SK-N-SH (cell line): ENCODE data around the gene CENPX. TPM values are rescaled to one million over a fixed set of nuclear protein-coding genes. Genes with fewer than 3 reads are reported as not detected.

Source experiments
- CTCF ChIA-PET: fragments of 300-600, 350-600 bp; formaldehyde crosslinking; extraction: SDS; loops from one replicate; lab custom pipeline; 2021; lab: Yijun Ruan, JAX
- POLR2A ChIA-PET: fragments of 350-600 bp; sonication (Branson Sonifier 250); formaldehyde crosslinking; extraction: SDS; loops from one replicate; lab custom pipeline; 2020; ENCODE audit warnings: antibody characterized with exemption, inconsistent platforms; lab: Yijun Ruan, JAX
- DNase-seq: peaks from one replicate; pipeline ENCODE4 v3.0.0; 2012
- H2AFZ ChIP-seq: fragments of 200-600 bp; sonication (generic); 2 replicates; pipeline ENCODE4 v1.8.1; 2016; ENCODE audit warnings: antibody characterized with exemption, mild to moderate bottlenecking, low read depth
- H3F3A ChIP-seq: fragments of 200-600 bp; sonication (generic); replicated peaks from 2 replicates; pipeline ENCODE3; 2016; ENCODE audit warnings: antibody characterized with exemption, mild to moderate bottlenecking; ENCODE audit not compliant: insufficient read depth
- H3K27ac ChIP-seq, 2 experiments: fragments of 200-500 bp in 1 of 2; fragments of 200-600 bp in 1 of 2; sonication (Bioruptor generic) in 1 of 2; sonication (generic), shearing (Covaris generic) in 1 of 2; 2 replicates each; pipeline versions ENCODE4 v1.5.1 to v1.6.1; 2014 to 2016; ENCODE audit warnings: low read depth in 2 of 2, inconsistent platforms in 1 of 2, low read length in 1 of 2, mild to moderate bottlenecking in 1 of 2, mixed read lengths in 1 of 2
- H3K27me3 ChIP-seq: fragments of 200-600 bp; sonication (generic), shearing (Covaris generic); 2 replicates; pipeline ENCODE4 v1.6.1; 2016; ENCODE audit warnings: mixed run types; ENCODE audit not compliant: insufficient read depth
- H3K36me3 ChIP-seq, 2 experiments: fragments of 200-500 bp in 1 of 2; fragments of 200-600 bp in 1 of 2; sonication (Bioruptor generic) in 1 of 2; sonication (generic) in 1 of 2; replicated peaks in 1 of 2; 2 replicates each; pipeline versions ENCODE3 to v1.5.1; 2014 to 2016; ENCODE audit warnings: low read length in 1 of 2, mild to moderate bottlenecking in 1 of 2; ENCODE audit not compliant: insufficient read depth in 2 of 2, control insufficient read depth in 1 of 2
- H3K4me1 ChIP-seq, 2 experiments: fragments of 200-500 bp in 1 of 2; fragments of 200-600 bp in 1 of 2; sonication (Bioruptor generic) in 1 of 2; sonication (generic), shearing (Covaris generic) in 1 of 2; 2 replicates each; pipeline versions ENCODE4 v1.5.1 to v1.6.1; 2014 to 2016; ENCODE audit warnings: low read depth in 1 of 2, low read length in 1 of 2, mixed run types in 1 of 2; ENCODE audit not compliant: insufficient read depth in 2 of 2, control insufficient read depth in 1 of 2
- H3K4me2 ChIP-seq: fragments of 200-600 bp; sonication (generic), shearing (Covaris generic); 2 replicates; pipeline ENCODE4 v1.6.1; 2017; ENCODE audit warnings: mixed run types
- H3K4me3 ChIP-seq, 2 experiments: fragments of 200-500 bp in 1 of 2; fragments of 200-600 bp in 1 of 2; sonication (Bioruptor generic) in 1 of 2; sonication (generic), shearing (Covaris generic) in 1 of 2; 2 replicates each; pipeline versions ENCODE4 v1.5.1 to v1.8.1; 2014 to 2016; ENCODE audit warnings: low read depth in 2 of 2, inconsistent platforms in 1 of 2, low read length in 1 of 2, mild to moderate bottlenecking in 1 of 2, mixed read lengths in 1 of 2, moderate library complexity in 1 of 2
- H3K79me2 ChIP-seq: fragments of 200-600 bp; sonication (generic); 2 replicates; pipeline ENCODE4 v1.8.1; 2017; ENCODE audit warnings: mild to moderate bottlenecking; ENCODE audit not compliant: insufficient read depth
- H3K9ac ChIP-seq: fragments of 200-600 bp; sonication (generic); 2 replicates; pipeline ENCODE4 v1.6.1; 2017; ENCODE audit warnings: mixed run types
- H3K9me2 ChIP-seq: fragments of 200-600 bp; sonication (generic); 2 replicates; pipeline ENCODE4 v1.6.1; 2017; ENCODE audit warnings: mixed run types
- H3K9me3 ChIP-seq: fragments of 200-600 bp; sonication (generic); 2 replicates; pipeline ENCODE4 v1.6.1; 2017; ENCODE audit warnings: mixed run types, mild to moderate bottlenecking, moderate library complexity
- H4K20me1 ChIP-seq: fragments of 200-600 bp; sonication (generic); 2 replicates; pipeline ENCODE4 v1.6.1; 2017; ENCODE audit warnings: mild to moderate bottlenecking, mixed run types; ENCODE audit not compliant: insufficient read depth
- EP300 ChIP-seq, 2 experiments: IDR thresholded peaks; 2 replicates each; pipeline versions ENCODE4 v1.4.0 to v1.6.1; 2012; ENCODE audit warnings: borderline replicate concordance in 1 of 2, low read depth in 1 of 2, low read length in 1 of 2
- FOXM1 ChIP-seq: IDR thresholded peaks from 2 replicates; pipeline ENCODE4 v1.4.0; 2012; ENCODE audit warnings: low read depth, mild to moderate bottlenecking
- JUND ChIP-seq: IDR thresholded peaks from 2 replicates; pipeline ENCODE4 v1.4.0; 2012
- NRF1 ChIP-seq: IDR thresholded peaks from 2 replicates; pipeline ENCODE4 v1.6.1; 2012; ENCODE audit warnings: low read depth, mild to moderate bottlenecking, low read length
- RAD21 ChIP-seq: IDR thresholded peaks from 2 replicates; pipeline ENCODE4 v1.6.1; 2012; ENCODE audit warnings: mild to moderate bottlenecking, low read length
- RCOR1 ChIP-seq: fragments of 150-350 bp; IDR thresholded peaks from 2 replicates; pipeline ENCODE4 v1.6.1; 2017; ENCODE audit warnings: antibody characterized with exemption, low read length
- RFX5 ChIP-seq: IDR thresholded peaks from 2 replicates; pipeline ENCODE4 v1.6.1; 2012; ENCODE audit warnings: mild to moderate bottlenecking, improper control_type of control experiment, low read length
- SIN3A ChIP-seq: IDR thresholded peaks from 2 replicates; pipeline ENCODE4 v1.6.1; 2012; ENCODE audit warnings: low read depth, mild to moderate bottlenecking, low read length, moderate library complexity, borderline replicate concordance
- TCF12 ChIP-seq: IDR thresholded peaks from 2 replicates; pipeline ENCODE4 v1.4.0; 2012
- USF1 ChIP-seq: IDR thresholded peaks from 2 replicates; pipeline ENCODE4 v1.4.0; 2012; ENCODE audit warnings: low read depth, borderline replicate concordance
- WGBS: methylation state at CpG from one replicate; pipeline ENCODE4 v1.1.6; 2017; ENCODE audit warnings: low lambda C conversion rate; 5-methylcytosine and 5-hydroxymethylcytosine counted together
- polyA plus RNA-seq, 3 experiments: library from polyadenylated mRNA; depleted of rRNA; stranded (reverse); fragments of >200 nt; gene quantifications; 2 replicates each; pipeline ENCODE4 v1.2.3, GENCODE V29; 2012
- TF ChIP-seq, protein P1 (sequence below): fragments of 200-600 bp; sonication (generic); IDR thresholded peaks from 2 replicates; pipeline ENCODE4 v1.6.1; 2017; ENCODE audit warnings: antibody characterized with exemption, mild to moderate bottlenecking, moderate library complexity
- TF ChIP-seq, protein P2 (sequence below): IDR thresholded peaks from 2 replicates; pipeline ENCODE4; 2012

The CENPX gene
- polyA plus RNA-seq, 1 of the 3 experiments (the other 2 are of a cell fraction): 255 TPM

DNA sequence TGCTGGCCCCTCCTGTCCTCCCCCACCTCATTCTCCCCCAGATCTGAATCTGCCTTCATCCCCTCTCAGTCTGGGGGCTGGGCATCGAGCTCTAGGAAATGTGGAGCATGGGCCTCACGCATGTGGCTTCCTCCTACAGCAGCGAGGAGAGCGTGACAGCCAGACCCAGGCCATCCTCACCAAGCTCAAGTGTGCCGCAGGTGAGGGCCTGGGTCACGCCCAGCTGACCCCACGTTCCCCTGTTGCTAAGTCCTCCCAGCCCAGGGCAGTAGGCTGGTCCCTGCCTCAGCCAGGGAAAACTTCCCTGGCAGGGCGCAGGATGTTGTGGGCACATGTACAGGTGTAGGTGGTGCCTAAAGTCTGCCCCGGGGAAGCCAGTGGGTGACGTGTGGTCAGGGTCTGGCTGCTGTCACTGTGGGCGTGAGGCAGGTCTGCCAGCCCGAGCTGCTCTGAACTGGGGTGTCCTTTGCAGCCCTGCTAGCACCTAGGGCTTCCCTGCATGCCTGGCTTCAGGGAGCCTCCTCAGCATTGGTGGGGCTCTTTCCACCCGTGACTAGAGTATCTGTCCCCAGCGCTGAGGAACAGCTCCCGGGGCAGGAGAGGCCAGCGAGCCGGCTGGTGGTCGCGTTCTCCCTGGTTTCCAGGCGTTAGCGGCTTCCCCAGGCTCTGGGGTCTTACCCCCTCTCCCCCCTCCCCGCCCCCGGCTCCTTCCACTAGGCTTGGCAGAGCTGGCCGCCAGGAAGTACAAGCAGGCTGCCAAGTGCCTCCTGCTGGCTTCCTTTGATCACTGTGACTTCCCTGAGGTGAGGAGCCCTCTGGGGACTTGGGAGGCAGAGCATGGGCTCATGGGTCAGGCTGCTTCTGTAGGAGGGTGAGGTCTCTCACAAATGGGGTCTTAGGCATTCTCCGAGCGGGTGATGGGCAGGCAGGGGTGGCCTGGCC lies 32.6 kb upstream of the CENPX start:
- Histone ChIP-seq H3F3A (peaks cover 27% of the 10 kb centered on the region), H3K9me3 (no peaks in the 10 kb centered on the region), H4K20me1 (peaks cover 14% of the 10 kb centered on the region; the same call in 1 of the 2 replicates), H3K9me2 (no peaks in the 10 kb centered on the region), H3K79me2 (peaks cover 48% of the 10 kb centered on the region), H3K4me1 (peaks cover 0 to 25% of the 10 kb centered on the region in 2 experiments; a peak in 2 of 4 replicates), H3K4me2 (no peak overlapping the region), H3K4me3 (no peak overlapping the region), H3K36me3 (peaks cover 30 to 72% of the 10 kb centered on the region in 2 experiments)
- 95% methylated on average over 19 of the region's 26 CpGs for WGBS
- POLR2A ChIA-PET: interaction anchor here (1.0 to 1.6 kb wide), 3 partner anchors 8 to 43 kb away, joined by 3 to 4 read pairs (median 4); partner anchors contain the start of gene FASN
- DNase-seq: no peak
- no peak for TF ChIP-seq RCOR1
- no peak for TF ChIP-seq SIN3A
- TF ChIP-seq, protein P1, sequence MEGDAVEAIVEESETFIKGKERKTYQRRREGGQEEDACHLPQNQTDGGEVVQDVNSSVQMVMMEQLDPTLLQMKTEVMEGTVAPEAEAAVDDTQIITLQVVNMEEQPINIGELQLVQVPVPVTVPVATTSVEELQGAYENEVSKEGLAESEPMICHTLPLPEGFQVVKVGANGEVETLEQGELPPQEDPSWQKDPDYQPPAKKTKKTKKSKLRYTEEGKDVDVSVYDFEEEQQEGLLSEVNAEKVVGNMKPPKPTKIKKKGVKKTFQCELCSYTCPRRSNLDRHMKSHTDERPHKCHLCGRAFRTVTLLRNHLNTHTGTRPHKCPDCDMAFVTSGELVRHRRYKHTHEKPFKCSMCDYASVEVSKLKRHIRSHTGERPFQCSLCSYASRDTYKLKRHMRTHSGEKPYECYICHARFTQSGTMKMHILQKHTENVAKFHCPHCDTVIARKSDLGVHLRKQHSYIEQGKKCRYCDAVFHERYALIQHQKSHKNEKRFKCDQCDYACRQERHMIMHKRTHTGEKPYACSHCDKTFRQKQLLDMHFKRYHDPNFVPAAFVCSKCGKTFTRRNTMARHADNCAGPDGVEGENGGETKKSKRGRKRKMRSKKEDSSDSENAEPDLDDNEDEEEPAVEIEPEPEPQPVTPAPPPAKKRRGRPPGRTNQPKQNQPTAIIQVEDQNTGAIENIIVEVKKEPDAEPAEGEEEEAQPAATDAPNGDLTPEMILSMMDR: no peak
- TF ChIP-seq TCF12: no peak
- no peak for TF ChIP-seq RFX5
- TF ChIP-seq USF1: no peak
- no peak for TF ChIP-seq NRF1
- no peak for TF ChIP-seq RAD21
- no peak for TF ChIP-seq JUND
- no peak for TF ChIP-seq FOXM1
- no peak for TF ChIP-seq EP300 (IDR thresholded peaks at IDR 0.05; ENCODE audit: borderline replicate concordance in 1 of 2, low read depth in 1 of 2, low read length in 1 of 2)
- TF ChIP-seq, protein P2, sequence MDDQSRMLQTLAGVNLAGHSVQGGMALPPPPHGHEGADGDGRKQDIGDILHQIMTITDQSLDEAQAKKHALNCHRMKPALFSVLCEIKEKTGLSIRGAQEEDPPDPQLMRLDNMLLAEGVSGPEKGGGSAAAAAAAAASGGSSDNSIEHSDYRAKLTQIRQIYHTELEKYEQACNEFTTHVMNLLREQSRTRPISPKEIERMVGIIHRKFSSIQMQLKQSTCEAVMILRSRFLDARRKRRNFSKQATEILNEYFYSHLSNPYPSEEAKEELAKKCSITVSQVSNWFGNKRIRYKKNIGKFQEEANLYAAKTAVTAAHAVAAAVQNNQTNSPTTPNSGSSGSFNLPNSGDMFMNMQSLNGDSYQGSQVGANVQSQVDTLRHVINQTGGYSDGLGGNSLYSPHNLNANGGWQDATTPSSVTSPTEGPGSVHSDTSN: no peak
- TF ChIP-seq, all 33 proteins: peak for 0
- H2AFZ ChIP-seq: no peak overlapping the region
- H3K27me3 ChIP-seq: no peaks in the 10 kb centered on the region
- H3K27ac ChIP-seq: no peak overlapping the region; a peak in 1 of 4 replicates
- no peak overlapping the region for H3K9ac ChIP-seq
- CTCF ChIA-PET: interaction anchor here (0.8 to 5.1 kb wide), 9 partner anchors 10 to 98 kb away, joined by 3 to 24 read pairs (median 3); partner anchors contain the start of genes CENPX, DCXR and DUS1L
